AG04450 (cell line): Measurements from ENCODE around the gene SEMA4D. TPM values are rescaled to one million over a fixed set of nuclear protein-coding genes. Genes with fewer than 3 reads are reported as not detected.

Source experiments
- CTCF ChIA-PET: fragments of 300-600, 350-600 bp; formaldehyde crosslinking; extraction: SDS; loops from one replicate; lab custom pipeline; 2022; ENCODE audit warnings: antibody characterized with exemption, inconsistent platforms; lab: Charles Lee
- POLR2A ChIA-PET: fragments of 350-600 bp; formaldehyde crosslinking; extraction: SDS; loops from one replicate; lab custom pipeline; 2021; ENCODE audit warnings: antibody characterized with exemption, inconsistent platforms; lab: Yijun Ruan, JAX
- DNase-seq: peaks from one replicate; pipeline ENCODE4 v3.0.0-alpha.2; 2011; ENCODE audit warnings: low read depth, low spot score
- H3K27ac ChIP-seq: one replicate; pipeline ENCODE4 v1.5.1; 2012; ENCODE audit warnings: low read depth, low read length, control low read depth
- H3K27me3 ChIP-seq: one replicate; pipeline ENCODE4 v1.6.0; 2012; ENCODE audit warnings: low read length; ENCODE audit not compliant: control insufficient read depth, insufficient read depth
- H3K4me3 ChIP-seq: 2 replicates; pipeline ENCODE4 v1.5.1; 2011; ENCODE audit warnings: mild to moderate bottlenecking, low read depth, low read length, control low read depth
- H3K9me3 ChIP-seq: 2 replicates; pipeline ENCODE4 v1.5.1; 2012; ENCODE audit warnings: low read length; ENCODE audit not compliant: control insufficient read depth, insufficient read depth
- CTCF ChIP-seq: IDR thresholded peaks from 2 replicates; pipeline ENCODE4 v1.5.1; 2011; ENCODE audit warnings: low read depth, low read length, control low read depth, inconsistent platforms
- polyA plus RNA-seq: library from polyadenylated mRNA; depleted of rRNA; stranded (reverse); fragments of >200 nt; gene quantifications from 2 replicates; pipeline ENCODE4 v1.2.3, GENCODE V29; 2011

Gene SEMA4D
- polyA plus RNA-seq, 1 experiment, result 2.8 TPM

- no peak for TF ChIP-seq CTCF
- peaks cover 4% of the 10 kb centered on the region for H3K27me3 ChIP-seq
- DNase-seq, result no peak
- CTCF ChIA-PET, result interaction anchor here (4.0 kb wide), 1 partner anchor 23 kb away, joined by 24 read pairs; no protein-coding TSS in a partner anchor
- no peak overlapping the region for H3K27ac ChIP-seq
- POLR2A ChIA-PET, result no interaction called here
- no peak overlapping the region for H3K4me3 ChIP-seq
- H3K9me3 ChIP-seq, result no peaks in the 10 kb centered on the region; the same call in 1 of the 2 replicates
Observed at GRCh38 chr9:89525446-89526374, 27.8 kb upstream of the SEMA4D start.

GRCh38 chr9:89524963-89525362 lies 27.1 kb upstream of the SEMA4D start:
- H3K27ac ChIP-seq, result no peak overlapping the region
- CTCF ChIA-PET, result interaction anchor here (4.0 kb wide), 1 partner anchor 24 kb away, joined by 24 read pairs; no protein-coding TSS in a partner anchor
- H3K27me3 ChIP-seq, result peaks cover 4% of the 10 kb centered on the region
- POLR2A ChIA-PET, result no interaction called here
- no peak overlapping the region for H3K4me3 ChIP-seq
- DNase-seq, result no peak
- TF ChIP-seq CTCF, result no peak
- no peaks in the 10 kb centered on the region; the same call in 1 of the 2 replicates for H3K9me3 ChIP-seq

- no peak overlapping the region for H3K27ac ChIP-seq
- H3K9me3 ChIP-seq, result no peaks in the 10 kb centered on the region; the same call in 1 of the 2 replicates
- H3K4me3 ChIP-seq, result no peak overlapping the region
- no peak for DNase-seq
- peaks cover 4% of the 10 kb centered on the region for H3K27me3 ChIP-seq
- ChIA-PET POLR2A (no interaction called here), CTCF (interaction anchor here (4.0 kb wide), 1 partner anchor 25 kb away, joined by 24 read pairs; no protein-coding TSS in a partner anchor)
- no peak for TF ChIP-seq CTCF
Observed at GRCh38 chr9:89523948-89524347, 26.0 kb upstream of the SEMA4D start.

GRCh38 chr9:89522959-89523285 lies 25.0 kb upstream of the SEMA4D start:
- H3K4me3 ChIP-seq, result no peak overlapping the region
- TF ChIP-seq CTCF, result no peak
- no peaks in the 10 kb centered on the region for H3K27me3 ChIP-seq
- H3K9me3 ChIP-seq, result no peaks in the 10 kb centered on the region; the same call in 1 of the 2 replicates
- POLR2A ChIA-PET, result no interaction called here
- CTCF ChIA-PET, result interaction anchor here (4.0 kb wide), 1 partner anchor 26 kb away, joined by 24 read pairs; no protein-coding TSS in a partner anchor
- H3K27ac ChIP-seq, result no peak overlapping the region
- DNase-seq, result no peak
